T-helper 1 cell (primary cell): ENCODE results near the gene SLC5A12.

Experiments used
- DNase-seq, 5 donors: peaks; one replicate each; pipeline ENCODE4 v3.0.0-alpha.2; 2012 to 2020
- total RNA-seq, 4 donors: gene quantifications; one replicate each; lab custom pipeline; 2026; lab: John Stamatoyannopoulos, UW

The SLC5A12 gene
- 0 reads per million in 4 donors for total RNA-seq

GRCh38 chr11:26721948-26722475 is at the start of gene SLC5A12:
SLC5A12 (minus strand) TSS chr11:26722060; CDS start chr11:26721714, 346 bp downstream.
- no peak for DNase-seq

- DNase-seq, result no peak
These were observed 47.2 kb upstream of the SLC5A12 start for GRCh38 chr11:26769027-26769426.

GRCh38 chr11:26767060-26767459 is 45.2 kb upstream of the SLC5A12 start:
- DNase-seq, result no peak

GRCh38 chr11:26765323-26765722 is 43.5 kb upstream of the SLC5A12 start:
- DNase-seq, result no peak

GRCh38 chr11:26764825-26765224 is 43.0 kb upstream of the SLC5A12 start:
- no peak for DNase-seq

GRCh38 chr11:26764315-26764714 is 42.5 kb upstream of the SLC5A12 start:
- DNase-seq, result no peak

- no peak for DNase-seq
These were observed 40.2 kb upstream of the SLC5A12 start for GRCh38 chr11:26762089-26762488.

- DNase-seq, result no peak
These were observed 39.5 kb upstream of the SLC5A12 start for GRCh38 chr11:26761361-26761809.

GRCh38 chr11:26757995-26758394 is 36.1 kb upstream of the SLC5A12 start:
- no peak for DNase-seq

GRCh38 chr11:26755762-26756161 is 33.9 kb upstream of the SLC5A12 start:
- DNase-seq, result no peak

GRCh38 chr11:26753723-26754504 is 32.1 kb upstream of the SLC5A12 start:
- DNase-seq, result peak in 1 of 5 donors; percentile 1

GRCh38 chr11:26749927-26750326 is 28.1 kb upstream of the SLC5A12 start:
- DNase-seq, result no peak

GRCh38 chr11:26743622-26744021 is 21.8 kb upstream of the SLC5A12 start:
- no peak for DNase-seq

- DNase-seq, result no peak
These were observed 21.1 kb upstream of the SLC5A12 start for GRCh38 chr11:26742966-26743365.

- DNase-seq, result no peak
These were observed 19.2 kb upstream of the SLC5A12 start for GRCh38 chr11:26741036-26741435.

GRCh38 chr11:26739366-26740073 is 17.7 kb upstream of the SLC5A12 start:
- DNase-seq, result no peak

- DNase-seq, result no peak
These were observed 12.8 kb upstream of the SLC5A12 start for GRCh38 chr11:26734691-26735090.

- no peak for DNase-seq
These were observed 9.2 kb upstream of the SLC5A12 start for GRCh38 chr11:26731084-26731456.

GRCh38 chr11:26730414-26731083 is 8.7 kb upstream of the SLC5A12 start:
- DNase-seq, result no peak

GRCh38 chr11:26729284-26729683 is 7.4 kb upstream of the SLC5A12 start:
- DNase-seq, result no peak

GRCh38 chr11:26726960-26727359 is 5.1 kb upstream of the SLC5A12 start:
- DNase-seq, result no peak

- no peak for DNase-seq
These were observed 1.9 kb downstream of the SLC5A12 start for GRCh38 chr11:26719998-26720397.

- DNase-seq, result no peak
These were observed 2.4 kb downstream of the SLC5A12 start for GRCh38 chr11:26719289-26719973.
